Lower leg skin (tissue), 3 donors: ENCODE measurements around the gene CHCHD1.

Experiments
- CTCF ChIP-seq, 3 donors: fragments of 450-650 bp; IDR thresholded peaks; one replicate each; pipeline ENCODE4 v1.5.1; 2016; ENCODE audit warnings: antibody characterized with exemption in 3 of 3, mild to moderate bottlenecking in 3 of 3, moderate library complexity in 2 of 3
- POLR2A ChIP-seq, 2 donors: fragments of 450-650 bp; IDR thresholded peaks; one replicate each; pipeline ENCODE4 v1.6.1; 2016 to 2017; ENCODE audit warnings: antibody characterized with exemption in 2 of 2, mild to moderate bottlenecking in 1 of 2, moderate library complexity in 1 of 2

- TF ChIP-seq POLR2A (IDR thresholded peaks at IDR 0.05) = no peak
- no peak for TF ChIP-seq CTCF (IDR thresholded peaks at IDR 0.05)
Observed at GRCh38 chr10:73796766-73797165, 14.9 kb downstream of the CHCHD1 start.
